ENCODE data around the gene TSLP. TPM values are rescaled to one million over a fixed set of nuclear protein-coding genes. Genes with fewer than 3 reads are reported as not detected.

Gene TSLP
- total RNA-seq (2014; rRNA removed; shearing (Covaris generic)), result not detected in 2 replicates

DNA sequence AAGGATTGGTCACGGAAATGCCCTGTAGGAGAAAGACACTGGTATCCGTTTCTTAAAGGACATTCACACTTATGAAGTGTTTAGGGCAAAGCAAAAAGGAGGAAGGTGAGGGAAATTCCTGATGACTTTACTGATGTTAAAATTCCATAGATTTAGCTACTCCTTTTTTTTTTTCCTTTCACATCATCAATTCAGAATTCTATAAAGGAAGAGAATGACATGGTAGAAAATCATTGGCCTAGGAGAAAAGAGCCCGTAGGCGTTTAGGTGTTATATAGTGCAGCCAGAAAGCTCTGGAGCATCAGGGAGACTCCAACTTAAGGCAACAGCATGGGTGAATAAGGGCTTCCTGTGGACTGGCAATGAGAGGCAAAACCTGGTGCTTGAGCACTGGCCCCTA, at the start of gene TSLP:
Gene TSLP (plus strand): TSS at position 301 of the 400 bp plus-strand sequence. CDS start 178 bp downstream, outside the sequence.
- DNase-seq (ENCODE audit: low read depth), result no peak

DNA sequence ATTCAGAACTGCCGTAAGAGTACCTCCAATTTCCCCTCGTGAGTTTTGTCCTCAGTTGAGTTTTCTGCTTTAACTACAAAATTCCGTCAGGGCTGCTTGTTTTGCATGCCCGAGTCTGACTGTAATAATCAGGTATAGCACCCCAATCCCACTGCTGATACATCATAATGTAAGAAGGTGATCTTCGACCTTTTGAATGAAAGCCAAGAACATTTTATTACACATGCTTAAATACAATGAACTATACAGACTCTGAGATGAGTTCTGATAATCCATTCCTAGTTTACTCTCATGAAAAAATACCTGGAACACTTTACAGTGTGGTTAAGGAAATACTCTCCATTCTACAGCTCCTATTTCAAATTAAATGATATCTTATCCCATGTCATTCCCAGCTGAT, 49.2 kb upstream of the TSLP start:
- no peak for DNase-seq (ENCODE audit: low read depth)

DNA sequence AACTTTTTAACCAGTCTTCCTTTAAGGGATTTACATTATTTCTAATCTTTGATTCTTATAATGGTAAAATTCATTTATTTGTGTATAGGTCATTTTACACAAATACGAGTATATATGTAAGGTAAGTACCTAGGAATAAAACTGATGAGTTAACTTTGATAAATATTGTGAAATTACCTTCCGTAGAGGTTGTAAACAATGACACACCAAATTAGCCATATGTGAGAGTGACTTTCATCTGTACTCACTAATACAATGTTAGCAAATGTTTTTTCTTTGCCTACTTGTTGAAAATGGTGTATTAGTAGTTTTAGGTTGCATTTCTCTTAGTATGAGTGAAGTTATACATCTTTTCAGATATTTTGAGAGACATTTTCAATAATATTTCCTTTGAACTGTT, 42.6 kb upstream of the TSLP start:
- no peak for DNase-seq (ENCODE audit: low read depth)

DNA sequence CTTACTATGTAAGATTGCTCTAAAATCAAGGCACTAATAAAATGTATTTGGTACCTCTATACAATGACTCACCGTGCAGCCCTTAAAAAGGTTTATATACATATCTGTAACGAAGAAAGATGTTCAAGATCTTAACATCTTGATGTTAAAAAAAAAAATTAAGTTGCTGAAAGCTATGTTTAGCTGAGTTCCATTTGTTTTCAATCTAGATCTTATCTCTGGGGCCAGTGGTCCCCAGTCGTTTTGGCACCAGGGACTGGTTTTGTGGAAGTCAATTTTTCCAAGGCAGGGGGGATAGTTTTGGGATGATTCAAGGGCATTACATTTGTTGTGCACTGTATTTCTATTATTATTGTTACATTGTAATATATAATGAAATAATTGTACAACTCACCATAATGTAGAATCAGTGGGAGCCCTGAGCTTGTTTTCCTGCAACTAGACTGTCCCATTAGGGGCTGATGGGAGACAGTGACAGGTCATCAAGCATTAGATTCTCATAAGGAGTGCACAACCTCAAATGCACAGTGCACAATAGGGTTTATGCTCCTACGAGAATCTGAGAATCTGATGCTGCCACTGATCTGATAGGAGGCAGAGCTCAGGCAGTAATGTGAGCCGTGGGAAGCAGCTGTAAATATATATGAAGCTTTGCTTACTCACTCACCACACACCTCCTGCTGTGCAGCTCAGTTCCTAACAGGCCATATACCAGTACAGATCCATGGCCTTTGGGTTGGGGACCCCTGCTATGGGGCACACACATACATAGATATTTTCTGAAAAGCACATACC, 27.6 kb upstream of the TSLP start:
- DNase-seq (ENCODE audit: low read depth), result peak; percentile 29

DNA sequence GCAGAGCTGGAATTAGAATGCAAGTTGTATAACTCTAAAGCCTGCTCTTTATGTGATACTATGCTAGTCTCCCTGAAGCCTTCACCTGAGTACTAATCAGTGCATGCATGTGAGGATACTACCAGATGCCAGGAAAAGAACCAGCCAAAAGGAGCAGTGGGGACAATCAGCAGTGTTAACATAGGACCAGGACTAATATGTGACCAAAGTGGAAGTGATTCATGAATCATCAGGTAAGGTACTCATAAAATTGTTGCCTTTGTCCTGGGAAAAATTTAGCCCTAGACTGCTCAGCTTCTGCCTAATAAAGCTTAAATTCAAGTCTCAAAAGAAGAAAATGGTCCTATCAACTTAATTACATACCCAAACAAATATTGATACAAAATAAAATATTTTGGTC, 13.4 kb upstream of the TSLP start:
- DNase-seq (ENCODE audit: low read depth), result no peak

DNA sequence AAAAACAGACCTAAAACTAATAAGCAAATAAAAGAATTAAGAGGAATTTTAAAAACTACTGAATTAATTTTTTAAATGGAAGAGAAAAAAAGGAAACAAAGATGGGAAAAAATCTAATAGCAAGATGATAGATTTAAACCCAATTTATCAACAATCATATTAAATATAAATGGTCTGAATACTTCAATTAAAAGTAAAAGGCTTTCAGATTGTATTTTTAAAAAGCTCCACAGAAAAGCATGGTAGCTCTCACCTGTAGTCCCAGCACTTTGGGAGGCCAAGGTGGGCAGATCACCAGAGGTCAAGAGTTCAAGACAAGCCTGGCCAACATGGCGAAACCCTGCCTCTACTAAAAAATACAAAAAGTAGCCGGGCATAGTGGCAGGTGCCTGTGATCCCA, 11.3 kb upstream of the TSLP start:
- DNase-seq (ENCODE audit: low read depth), result no peak

DNA sequence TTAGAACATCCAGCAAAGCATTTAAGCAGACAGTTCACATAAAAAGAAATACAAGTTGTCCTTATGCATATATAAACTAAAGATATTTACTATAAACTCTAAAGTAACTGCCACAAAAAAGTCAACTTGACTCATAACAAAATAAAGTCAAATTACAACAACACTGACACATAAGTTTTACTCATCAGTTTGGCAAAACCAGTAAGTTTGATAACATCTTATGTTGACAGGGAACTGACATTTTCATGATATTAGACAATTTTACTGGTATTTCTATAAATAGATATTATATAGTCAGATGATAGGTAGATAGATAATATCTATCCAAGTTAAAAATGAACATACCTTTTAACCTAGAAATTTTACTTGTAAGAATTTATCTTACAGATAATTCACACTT, 9.9 kb upstream of the TSLP start:
- DNase-seq (ENCODE audit: low read depth), result no peak

DNA sequence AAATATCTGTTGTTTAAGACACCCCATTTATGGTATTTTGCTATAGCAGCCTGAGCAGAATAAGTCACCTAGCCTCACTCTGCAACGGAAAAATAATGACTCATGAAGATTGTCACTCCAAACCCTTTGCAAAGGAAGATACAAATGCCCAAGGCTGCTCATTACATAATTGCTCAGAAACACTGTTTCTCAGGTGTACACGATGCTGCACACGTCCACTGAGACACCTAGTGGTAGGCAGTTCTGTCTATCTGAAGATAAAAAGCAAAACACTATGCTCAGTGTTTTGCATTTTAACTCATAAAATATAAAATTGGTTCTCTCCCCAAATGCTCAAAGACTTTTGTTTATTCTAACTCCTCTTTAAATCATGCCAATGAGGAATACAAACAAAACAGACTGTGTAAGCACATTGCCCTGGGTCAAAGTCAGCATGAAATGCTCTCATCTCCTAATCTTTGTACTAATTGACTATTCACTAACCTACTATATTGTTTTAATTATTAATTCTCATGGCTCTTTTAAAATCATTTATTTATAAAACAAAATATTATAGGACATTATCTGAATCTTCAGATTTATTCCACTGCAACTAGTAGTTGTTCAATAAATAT, 7.7 kb upstream of the TSLP start:
- DNase-seq (ENCODE audit: low read depth), result peak; percentile 20

DNA sequence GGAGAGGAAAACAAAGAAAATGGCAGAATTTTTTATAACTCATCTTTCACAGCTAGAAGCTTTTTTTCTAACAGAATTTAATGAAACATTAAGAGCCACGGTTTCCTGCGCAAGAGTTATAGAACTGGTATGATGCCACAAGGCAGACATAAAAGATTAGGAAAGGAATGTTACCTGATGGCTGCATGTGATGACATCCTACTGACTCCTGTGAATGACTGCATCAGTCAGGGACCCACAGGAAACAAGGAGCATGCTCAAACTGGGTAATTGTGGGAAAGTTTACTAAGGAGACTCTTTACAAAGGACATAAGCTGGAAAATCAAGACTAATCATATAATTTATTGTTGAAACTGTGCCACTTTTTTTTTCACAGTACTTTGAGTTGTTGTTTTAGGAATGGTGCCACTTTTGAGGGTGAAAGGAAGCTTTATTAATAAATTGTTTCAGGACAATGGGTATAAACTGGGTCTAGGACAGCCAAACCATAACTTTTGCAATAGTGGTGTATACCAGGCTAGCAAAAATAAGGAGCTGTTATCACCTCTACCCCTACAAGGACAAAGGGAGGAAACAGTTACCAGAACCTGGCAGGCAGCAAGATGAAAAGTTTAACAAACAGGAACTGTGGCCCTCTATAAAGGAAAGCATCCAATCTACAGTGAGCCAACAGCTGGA, 5.1 kb upstream of the TSLP start:
- no peak for DNase-seq (ENCODE audit: low read depth)

DNA sequence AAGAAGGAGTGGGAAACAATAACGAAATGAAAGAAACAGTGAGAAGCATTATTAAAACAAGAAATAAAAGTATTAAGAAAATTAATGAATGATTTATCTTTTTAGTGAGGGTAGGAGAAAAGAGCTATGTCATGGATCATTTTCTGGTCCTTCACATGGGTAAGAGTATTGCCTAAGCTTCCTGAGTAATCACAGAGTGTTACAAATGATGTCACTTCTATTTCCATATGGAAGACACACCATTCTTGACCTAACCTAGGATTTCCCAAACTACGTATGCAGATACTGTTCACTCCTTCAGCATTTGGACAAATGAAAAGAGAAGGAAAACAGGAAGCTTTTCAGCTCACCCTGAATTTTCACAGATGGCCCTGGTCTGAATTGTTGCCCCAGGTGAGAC, 3.3 kb upstream of the TSLP start:
- DNase-seq (ENCODE audit: low read depth), result no peak

DNA sequence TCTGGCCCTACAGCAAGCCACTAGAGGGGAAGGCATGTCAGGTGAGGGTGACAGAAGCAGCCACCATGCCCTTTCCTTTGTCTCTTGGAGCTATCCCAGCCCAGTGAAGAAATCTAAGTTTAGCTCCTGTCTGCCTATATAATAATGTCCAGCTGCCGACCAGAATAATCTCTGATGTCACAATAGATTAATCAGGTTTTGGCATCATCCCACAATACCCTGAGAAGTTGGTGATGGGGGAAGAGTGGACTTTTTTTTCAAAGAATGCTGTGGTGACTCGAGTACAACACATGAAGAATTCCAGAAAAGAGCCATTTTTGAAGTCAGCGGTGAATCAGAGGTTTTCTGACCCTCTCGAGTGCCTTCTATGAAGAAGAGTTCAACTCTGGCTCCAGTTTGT, 1.7 kb upstream of the TSLP start:
- DNase-seq (ENCODE audit: low read depth), result no peak

DNA sequence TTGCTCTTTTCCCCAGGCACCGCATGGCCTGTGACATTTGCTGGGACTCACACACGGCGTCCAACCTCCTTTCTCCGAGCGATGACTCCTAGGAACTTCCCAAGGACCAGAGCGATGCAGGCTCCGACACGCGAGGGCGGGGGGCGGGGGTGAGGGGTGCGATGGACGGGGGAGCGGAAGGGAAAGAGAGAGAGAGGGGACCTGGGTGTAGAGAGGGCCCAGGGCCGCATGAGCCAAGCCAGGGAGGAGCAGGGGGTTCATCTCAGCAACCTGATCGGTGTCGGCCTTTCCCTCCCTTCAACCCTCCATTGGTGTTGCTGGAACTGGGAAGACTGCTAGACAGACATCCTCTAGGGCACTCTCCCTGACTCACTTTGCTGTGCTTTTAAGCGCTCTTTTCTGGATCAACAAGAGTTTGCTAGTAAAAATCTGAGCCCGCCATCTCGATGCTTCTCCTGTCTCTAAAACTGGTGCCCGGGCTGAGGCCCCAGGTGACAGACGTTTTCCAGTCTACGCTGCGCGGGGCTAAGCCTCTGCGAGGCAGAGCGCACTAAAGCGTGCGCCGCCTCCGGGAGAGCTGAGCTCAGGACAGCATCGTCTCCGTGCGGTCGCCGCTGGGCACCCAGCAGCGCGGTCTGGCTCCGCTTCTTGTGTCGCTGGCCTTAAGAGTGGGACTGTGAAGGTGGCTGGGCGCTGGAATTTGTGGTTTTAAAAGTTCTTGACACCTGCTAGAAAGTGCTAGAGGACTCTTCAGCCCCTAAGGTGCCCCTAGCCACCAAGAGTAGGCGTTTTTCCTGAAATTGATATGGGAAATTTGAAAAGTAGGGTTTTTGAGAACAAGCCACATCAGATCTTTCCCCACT, 1.0 kb upstream of the TSLP start:
- peak; percentile 38 for DNase-seq (ENCODE audit: low read depth)

DNA sequence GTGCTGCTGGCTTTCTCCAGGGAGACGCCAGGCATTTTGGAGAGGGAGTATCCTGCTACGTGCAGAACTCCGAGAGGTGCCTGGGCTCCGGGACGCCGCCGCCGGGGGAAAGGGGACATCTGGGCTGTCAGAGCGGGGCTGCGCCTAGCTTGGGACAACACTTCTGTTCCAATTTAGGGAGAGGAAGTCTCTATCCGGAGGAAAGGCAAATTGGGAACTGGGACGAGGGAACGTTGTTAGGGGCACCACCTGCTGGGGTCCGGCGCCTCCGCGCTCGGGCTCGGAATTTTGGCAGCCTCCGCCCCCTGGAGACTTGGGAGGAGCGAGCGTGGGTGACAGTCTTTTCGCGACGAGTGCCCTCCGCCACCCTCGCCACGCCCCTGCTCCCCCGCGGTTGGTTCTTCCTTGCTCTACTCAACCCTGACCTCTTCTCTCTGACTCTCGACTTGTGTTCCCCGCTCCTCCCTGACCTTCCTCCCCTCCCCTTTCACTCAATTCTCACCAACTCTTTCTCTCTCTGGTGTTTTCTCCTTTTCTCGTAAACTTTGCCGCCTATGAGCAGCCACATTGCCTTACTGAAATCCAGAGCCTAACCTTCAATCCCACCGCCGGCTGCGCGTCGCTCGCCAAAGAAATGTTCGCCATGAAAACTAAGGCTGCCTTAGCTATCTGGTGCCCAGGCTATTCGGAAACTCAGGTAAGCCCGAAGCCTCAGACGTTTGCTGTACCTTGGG, 1.6 kb downstream of the TSLP start:
- DNase-seq (ENCODE audit: low read depth), result peak; percentile 36

DNA sequence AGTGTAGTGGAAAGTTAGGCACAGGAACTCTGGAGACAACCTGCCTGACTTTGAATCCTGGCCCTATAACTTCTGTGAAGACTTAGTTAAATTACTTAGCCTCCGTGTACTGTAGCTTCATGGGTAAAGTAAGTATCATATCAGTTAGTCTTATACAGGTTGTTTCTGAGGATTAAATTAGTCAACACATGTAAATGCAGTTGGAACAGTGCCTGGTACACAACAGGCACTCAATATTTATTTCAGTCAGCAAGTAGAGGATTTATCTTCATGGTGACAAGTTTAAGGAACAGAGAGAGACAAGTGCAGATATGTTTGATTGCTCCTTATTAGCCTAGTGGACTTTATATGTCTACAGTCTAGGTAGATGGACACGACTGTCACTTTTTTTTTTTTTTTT, 2.7 kb downstream of the TSLP start:
- no peak for DNase-seq (ENCODE audit: low read depth)

DNA sequence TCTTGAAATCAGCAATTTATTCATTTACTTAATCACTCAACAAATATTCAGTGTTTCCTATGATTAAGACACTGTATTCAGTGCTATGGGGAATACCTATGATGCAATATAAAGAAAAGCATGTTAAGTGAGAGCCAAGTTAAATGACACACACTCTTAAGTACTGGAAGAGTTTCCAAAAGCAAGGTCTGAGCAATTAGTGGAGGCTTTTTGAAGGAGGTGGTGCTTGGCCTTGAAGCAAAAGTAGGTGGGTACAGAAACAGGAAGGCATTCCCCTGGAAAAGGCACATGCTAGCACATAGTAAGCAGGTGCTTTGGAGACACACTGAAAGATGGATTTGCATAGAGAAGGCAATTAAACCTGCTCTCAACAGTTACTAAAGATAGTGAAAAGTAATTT, 4.0 kb downstream of the TSLP start:
- no peak for DNase-seq (ENCODE audit: low read depth)

DNA sequence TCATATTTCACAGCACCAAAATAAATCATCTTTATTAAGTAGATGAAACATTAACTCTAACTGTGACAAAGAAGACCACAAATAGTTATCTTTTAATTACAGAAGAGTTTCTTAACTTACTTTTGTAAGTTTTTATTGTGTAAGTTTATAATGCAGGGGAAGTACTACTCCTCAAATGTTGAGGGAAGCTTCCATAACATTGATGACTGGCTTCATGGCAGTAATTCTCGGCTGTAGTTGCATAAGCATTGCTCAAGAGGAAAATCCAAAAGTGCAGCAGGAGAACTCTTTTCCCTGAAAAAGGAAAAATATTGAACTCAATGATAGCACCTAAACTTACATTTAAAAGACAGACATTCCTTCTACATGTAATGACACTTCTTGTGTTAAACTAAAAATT, 4.6 kb downstream of the TSLP start:
- DNase-seq (ENCODE audit: low read depth), result no peak

DNA sequence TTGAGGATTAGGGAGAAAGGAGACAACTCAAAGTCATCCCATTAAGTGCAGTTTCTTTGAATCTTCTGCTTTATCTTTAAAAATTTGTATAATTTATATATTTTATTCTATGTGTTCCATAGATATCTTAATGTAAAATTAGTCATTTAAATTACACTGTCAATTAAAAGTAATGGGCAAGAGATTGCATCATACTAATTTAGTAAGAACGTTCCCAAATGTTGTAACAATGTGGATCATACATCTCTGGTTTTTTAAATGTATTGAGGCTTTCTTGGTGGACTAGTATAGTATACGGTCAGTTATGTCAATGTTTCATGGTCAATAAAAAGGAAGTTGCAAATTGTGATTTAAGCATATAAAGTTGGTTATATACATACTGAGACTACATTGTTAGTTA, 6.2 kb downstream of the TSLP start:
- no peak for DNase-seq (ENCODE audit: low read depth)

DNA sequence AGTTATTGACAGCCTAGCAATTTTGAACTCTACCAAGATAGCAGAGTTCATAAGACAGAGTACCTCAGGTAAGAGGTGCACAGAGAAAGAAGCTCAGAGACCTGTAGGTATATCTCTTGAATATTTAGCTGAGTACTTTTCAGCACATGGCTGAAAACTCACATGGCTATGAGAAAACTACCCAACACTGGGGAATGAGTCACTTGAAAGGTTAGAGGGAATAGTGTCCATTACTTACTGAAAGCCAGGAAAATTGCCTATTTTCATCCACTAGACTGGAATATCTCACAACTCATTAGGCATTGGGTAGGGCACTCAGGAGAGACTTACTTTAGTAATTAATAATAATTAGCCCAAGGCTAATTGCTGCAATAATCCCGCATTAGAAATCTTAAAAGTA, 8.3 kb downstream of the TSLP start:
- DNase-seq (ENCODE audit: low read depth), result no peak

DNA sequence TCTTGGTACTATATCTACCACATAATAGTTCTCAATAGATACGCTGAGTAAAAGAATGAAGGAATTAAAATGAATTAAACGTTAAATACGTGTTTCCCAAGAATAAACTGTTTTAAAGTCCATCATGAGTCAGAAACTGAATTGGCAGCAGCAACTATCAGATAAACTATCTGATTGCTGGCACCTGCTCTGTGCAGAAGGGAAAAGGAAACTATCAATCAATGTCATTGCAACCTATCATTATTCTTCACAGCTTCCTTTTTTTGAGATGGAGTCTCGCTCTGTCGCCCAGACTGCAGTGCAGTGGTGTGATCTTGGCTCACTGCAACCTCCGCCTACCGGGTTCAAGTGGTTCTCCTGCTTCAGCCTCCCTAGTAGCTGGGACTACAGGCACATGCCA, 11.8 kb downstream of the TSLP start:
- DNase-seq (ENCODE audit: low read depth), result no peak

DNA sequence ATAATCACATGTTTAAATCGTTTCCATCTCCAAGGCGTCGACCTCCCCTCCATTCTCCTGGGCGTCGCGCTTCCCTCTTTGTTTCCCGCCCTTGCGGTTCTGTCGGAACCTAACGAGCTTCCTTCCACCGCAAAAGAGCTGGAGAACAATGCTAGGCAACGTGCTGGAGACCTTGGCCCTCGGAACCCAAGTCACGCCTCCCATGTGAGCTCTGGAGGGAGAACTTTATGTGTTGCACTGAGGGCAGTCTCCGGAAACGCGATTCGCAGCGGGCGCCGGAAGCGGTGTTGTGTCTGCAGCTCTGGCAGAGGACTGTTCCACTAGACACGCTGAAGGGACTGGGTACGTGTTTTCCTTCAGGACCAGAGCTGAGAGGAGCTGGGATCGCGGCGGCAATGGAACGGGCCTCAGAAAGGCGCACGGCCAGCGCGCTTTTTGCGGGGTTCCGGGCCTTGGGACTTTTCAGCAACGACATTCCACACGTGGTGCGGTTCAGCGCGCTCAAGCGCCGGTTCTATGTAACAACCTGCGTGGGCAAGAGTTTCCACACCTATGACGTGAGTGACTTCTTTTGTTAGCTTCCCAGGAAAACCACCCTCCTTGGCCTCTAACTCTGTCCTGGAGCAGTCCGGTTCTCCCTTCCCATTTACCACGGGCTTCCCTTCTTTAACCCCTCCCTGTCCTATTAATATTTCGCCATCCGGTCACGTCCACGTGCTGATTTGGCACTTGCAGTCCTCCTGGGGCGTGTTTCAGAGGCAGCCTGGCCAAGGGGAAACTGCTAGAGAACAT, 20.7 kb downstream of the TSLP start, which contains the start of gene WDR36:
Gene WDR36 (plus strand): TSS at position 287 of the 792 bp plus-strand sequence. CDS start 109 bp downstream, at position 396.
- peak; percentile 90 for DNase-seq (ENCODE audit: low read depth)
